HG02970 (cell line): ENCODE results near the gene ANXA8.
"Not testable (repeated sequence)": the region's sequence is repeated elsewhere in the genome, so short reads cannot be mapped to it uniquely, and the experiment has no call there.

ENCODE experiments used
- ATAC-seq: cut with Tn5 transposase; IDR thresholded peaks from one replicate; pipeline ENCODE4 v1.9.1; 2021; ENCODE audit warnings: mild to moderate bottlenecking, moderate library complexity, moderate number of reproducible peaks; ENCODE audit not compliant: unreplicated experiment, low FRiP score

ANXA8 gene

GRCh38 chr10:47465216-47465917 lies 18.5 kb downstream of the ANXA8 start:
- ATAC-seq: not testable (repeated sequence)

GRCh38 chr10:47462577-47463358 lies 21.1 kb downstream of the ANXA8 start:
- not testable (repeated sequence) for ATAC-seq

DNA sequence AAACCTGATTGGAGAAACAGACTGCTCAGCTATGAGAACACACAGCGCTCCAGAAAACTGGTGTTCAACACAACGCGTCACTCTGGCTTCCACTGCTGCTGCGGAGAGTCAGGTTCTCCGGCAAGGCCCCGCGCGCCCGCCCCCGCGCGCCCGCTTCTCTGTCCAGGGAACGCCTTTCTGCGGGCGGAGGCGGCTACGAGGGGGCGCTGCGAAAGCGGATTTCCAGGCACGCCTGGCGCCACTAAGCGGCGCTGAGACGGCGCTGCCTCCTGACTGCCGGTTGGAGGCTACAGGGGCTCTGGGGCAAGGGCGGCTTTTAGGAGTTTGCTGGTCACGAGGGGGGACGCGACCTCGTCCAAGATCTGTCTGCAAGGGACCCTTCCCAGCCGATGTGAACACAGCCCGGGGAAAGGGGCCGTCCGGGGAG lies 22.6 kb downstream of the ANXA8 start:
- ATAC-seq: not testable (repeated sequence)

DNA sequence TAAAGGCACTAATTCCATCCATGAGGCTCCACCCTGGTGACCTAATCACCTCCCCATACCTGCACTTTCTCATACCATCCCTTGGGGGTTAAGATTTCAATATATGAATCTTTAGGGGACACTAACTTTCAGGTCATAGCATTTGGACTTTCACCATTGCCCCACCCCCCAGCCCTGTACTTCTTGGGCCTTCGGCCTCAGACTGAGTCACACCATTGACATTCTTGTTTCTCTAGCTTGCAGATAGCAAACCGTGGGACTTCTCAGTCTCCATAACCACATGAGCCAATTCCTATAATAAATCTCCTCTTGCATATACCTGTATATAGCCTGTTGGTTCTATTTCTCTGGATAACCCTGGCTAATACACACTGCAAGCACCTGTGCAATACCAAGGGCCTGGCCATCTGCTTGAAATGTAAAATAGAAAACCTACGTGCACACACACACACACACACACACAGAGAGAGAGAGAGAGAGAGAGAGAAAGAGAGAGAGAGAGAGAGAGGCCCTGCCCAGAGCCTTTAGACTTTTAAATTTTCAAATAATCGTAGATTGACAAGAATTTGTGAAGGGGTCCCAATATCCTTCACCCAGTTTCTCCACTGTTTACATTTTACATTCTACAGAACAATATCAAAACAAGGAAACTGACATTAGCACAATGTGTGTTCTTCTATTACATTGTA lies 25.3 kb downstream of the ANXA8 start:
- ATAC-seq: no peak

GRCh38 chr10:47457826-47458225 lies 26.1 kb downstream of the ANXA8 start:
- ATAC-seq: no peak

DNA sequence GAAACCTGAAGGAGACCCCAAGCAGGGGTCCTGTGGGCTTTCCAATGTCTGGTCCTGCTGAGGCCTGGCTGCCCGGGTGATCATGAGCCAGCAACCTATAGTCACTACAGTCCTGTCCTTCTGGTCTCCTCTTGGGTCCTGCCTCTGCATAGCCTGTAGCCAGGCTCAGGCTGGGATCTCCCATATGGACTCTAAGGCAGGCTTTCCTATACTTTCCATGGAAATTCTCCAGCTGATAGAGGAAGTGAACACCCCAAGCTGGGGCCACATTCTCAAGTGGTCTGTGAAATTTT lies 26.4 kb downstream of the ANXA8 start:
- ATAC-seq: no peak

- ATAC-seq: no peak
Observed at GRCh38 chr10:47456794-47457527, 27.0 kb downstream of the ANXA8 start.

- ATAC-seq: no peak
Observed at GRCh38 chr10:47456079-47456785, 27.7 kb downstream of the ANXA8 start.

GRCh38 chr10:47455350-47456078 lies 28.4 kb downstream of the ANXA8 start:
- ATAC-seq: not testable (repeated sequence)

DNA sequence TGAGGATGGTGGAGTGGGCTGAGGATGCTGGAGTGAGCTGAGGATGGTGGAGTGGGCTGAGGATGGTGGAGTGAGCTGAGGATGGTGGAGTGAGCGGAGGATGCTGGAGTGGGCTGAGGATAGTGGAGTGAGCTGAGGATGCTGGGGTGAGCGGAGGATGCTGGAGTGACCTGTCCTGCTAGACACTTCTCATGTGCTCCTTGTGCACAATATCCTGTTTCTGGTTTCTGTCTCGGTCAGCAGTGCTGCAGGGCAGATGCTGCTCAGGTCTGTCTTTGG lies 29.2 kb downstream of the ANXA8 start:
- ATAC-seq: no peak

GRCh38 chr10:47454008-47454779 lies 29.7 kb downstream of the ANXA8 start:
- no peak for ATAC-seq

GRCh38 chr10:47453141-47454007 lies 30.5 kb downstream of the ANXA8 start:
- ATAC-seq: no peak

GRCh38 chr10:47452495-47453140 lies 31.3 kb downstream of the ANXA8 start:
- ATAC-seq: no peak

DNA sequence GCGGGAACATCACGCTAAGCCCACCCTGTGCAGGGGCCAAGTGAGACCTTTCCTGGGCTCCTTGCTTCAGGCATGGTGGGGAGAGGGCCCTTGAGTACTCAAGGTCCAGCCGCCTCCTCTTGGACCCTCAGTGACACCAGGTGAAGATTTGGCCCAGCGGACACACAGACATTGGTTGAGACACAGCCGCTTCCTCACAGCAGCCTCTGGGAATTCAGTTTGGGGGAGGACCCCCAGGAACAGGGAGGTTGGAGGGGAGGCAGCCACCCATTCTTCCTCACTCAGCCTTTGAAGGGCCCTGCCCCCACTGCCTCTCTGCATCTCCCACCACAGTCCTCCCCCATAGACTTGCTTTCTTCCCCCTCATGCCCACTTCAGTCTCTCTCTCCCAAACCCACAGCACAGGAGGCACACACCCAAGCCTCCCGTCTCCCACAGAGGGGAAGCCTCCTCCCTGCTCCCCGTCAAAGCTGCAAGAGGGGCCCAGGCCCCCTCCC lies 31.9 kb downstream of the ANXA8 start:
- ATAC-seq: no peak

GRCh38 chr10:47451273-47451997 lies 32.5 kb downstream of the ANXA8 start:
- ATAC-seq: no peak

DNA sequence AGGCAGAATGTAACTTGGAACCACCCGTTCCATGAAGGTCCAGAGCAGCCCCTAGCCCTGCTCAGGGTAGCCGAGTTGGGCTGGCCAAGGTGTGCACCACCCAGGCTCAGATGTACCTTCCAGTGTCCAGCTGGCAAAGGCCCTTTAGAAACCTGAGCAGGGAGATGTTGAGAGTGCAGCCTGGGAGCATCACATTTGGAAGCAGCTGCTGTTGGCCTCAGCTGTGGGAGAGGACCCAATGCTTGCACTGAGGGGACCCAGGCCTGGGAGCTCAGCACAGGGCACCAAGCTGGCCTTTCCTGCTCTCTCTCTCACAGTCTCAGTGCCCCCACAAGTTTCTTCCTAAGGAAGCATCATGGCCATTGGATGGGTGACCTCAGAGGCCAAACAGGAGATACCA lies 33.5 kb downstream of the ANXA8 start:
- ATAC-seq: no peak

- ATAC-seq: no peak
Observed at GRCh38 chr10:47449979-47450378, 33.9 kb downstream of the ANXA8 start.
